ENCODE measurements around the gene CAPNS1.

- TF ChIP-seq GATA2 (CRISPR knock-in tag; IDR thresholded peaks at IDR 0.05) = no peak
- no peak for TF ChIP-seq ZBED1 (IDR thresholded peaks at IDR 0.05)
- no peak for TF ChIP-seq JUND (IDR thresholded peaks at IDR 0.05; ENCODE audit: borderline replicate concordance, low read depth, low read length)
- no peak for TF ChIP-seq JUND (tag; IDR thresholded peaks at IDR 0.05; ENCODE audit: borderline replicate concordance, low read depth, low read length)
- no peak for TF ChIP-seq CREB1 (IDR thresholded peaks at IDR 0.05)
- no peak for TF ChIP-seq CREB1 (CRISPR knock-in tag; IDR thresholded peaks at IDR 0.05)
- TF ChIP-seq VEZF1 (CRISPR knock-in tag; IDR thresholded peaks at IDR 0.05) = no peak
- no peak for TF ChIP-seq HDAC6 (IDR thresholded peaks at IDR 0.05; ENCODE audit: low read depth, low read length)
- no peak for TF ChIP-seq MEF2D (tag; conservative IDR thresholded peaks at IDR 0.05; ENCODE audit: low read depth)
- no peak for TF ChIP-seq CHD1 (IDR thresholded peaks at IDR 0.05; ENCODE audit: low read length)
- no peak for TF ChIP-seq MEIS2 (IDR thresholded peaks at IDR 0.05; ENCODE audit: partially characterized antibody)
- TF ChIP-seq TEAD1 (CRISPR knock-in tag; IDR thresholded peaks at IDR 0.05) = no peak
Observed at GRCh38 chr19:36198119-36198518, 58.3 kb downstream of the CAPNS1 start.

All from K562 (cell line).